Immature natural killer cell (primary cell): ENCODE results near the gene IGSF11. TPM values are rescaled to one million over a fixed set of nuclear protein-coding genes. Genes with fewer than 3 reads are reported as not detected.

Source experiments
- DNase-seq, 3 donors: peaks; one replicate each; pipeline ENCODE4 v3.0.0; 2022; ENCODE audit warnings: mixed read lengths in 1 of 3
- H3K27ac Mint-ChIP-seq, 6 donors: one replicate each; pipeline ENCODE4 v1.8.0; 2020; ENCODE audit warnings: mixed read lengths in 6 of 6, mild to moderate bottlenecking in 5 of 6, inconsistent platforms in 4 of 6, moderate library complexity in 3 of 6
- H3K27me3 Mint-ChIP-seq, 3 donors: one replicate each; pipeline ENCODE4 v1.8.0; 2020 to 2021; ENCODE audit warnings: low read depth in 3 of 3, mild to moderate bottlenecking in 3 of 3, mixed read lengths in 3 of 3, moderate library complexity in 3 of 3, inconsistent platforms in 1 of 3
- H3K36me3 Mint-ChIP-seq, 3 donors: one replicate each; pipeline ENCODE4 v1.8.0; 2020; ENCODE audit warnings: mixed read lengths in 3 of 3, inconsistent platforms in 2 of 3, mild to moderate bottlenecking in 2 of 3
- H3K4me1 Mint-ChIP-seq, 2 donors: one replicate each; pipeline ENCODE4 v1.8.0; 2020; ENCODE audit warnings: inconsistent platforms in 2 of 2, mild to moderate bottlenecking in 2 of 2, mixed read lengths in 2 of 2, moderate library complexity in 1 of 2
- H3K4me3 Mint-ChIP-seq, 5 donors: one replicate each; pipeline ENCODE4 v1.8.0; 2020; ENCODE audit warnings: mild to moderate bottlenecking in 5 of 5, mixed read lengths in 5 of 5, inconsistent platforms in 3 of 5, moderate library complexity in 3 of 5
- H3K9me3 Mint-ChIP-seq, 6 donors: one replicate each; pipeline ENCODE4 v1.8.0; 2020; ENCODE audit warnings: mild to moderate bottlenecking in 6 of 6, mixed read lengths in 6 of 6, inconsistent platforms in 4 of 6, moderate library complexity in 3 of 6
- polyA plus RNA-seq, 3 donors: library from polyadenylated mRNA; unstranded; fragments of 300-500 nt; fragmentation: Illumina TruSeq; gene quantifications; one replicate each; pipeline ENCODE4 v1.2.3, GENCODE V29; 2021

IGSF11 gene
- polyA plus RNA-seq, 3 donors from 2014 or later: not detected

- Mint-ChIP-seq H3K9me3 (no peaks in the 10 kb centered on the region), H3K27me3 (peaks cover 0 to 10% (median 0%) of the 10 kb centered on the region in 3 donors), H3K27ac (no peak overlapping the region), H3K4me1 (no peaks in the 10 kb centered on the region), H3K36me3 (no peaks in the 10 kb centered on the region), H3K4me3 (no peak overlapping the region)
- no peak for DNase-seq
Measured at GRCh38 chr3:118932822-118933558, 101.7 kb downstream of the IGSF11 start.

GRCh38 chr3:118931996-118932395 lies 102.7 kb downstream of the IGSF11 start:
- DNase-seq: no peak
- no peak overlapping the region for H3K4me3 Mint-ChIP-seq
- no peaks in the 10 kb centered on the region for H3K36me3 Mint-ChIP-seq
- no peaks in the 10 kb centered on the region for H3K4me1 Mint-ChIP-seq
- no peak overlapping the region for H3K27ac Mint-ChIP-seq
- H3K27me3 Mint-ChIP-seq: peaks cover 0 to 10% (median 2%) of the 10 kb centered on the region in 3 donors
- no peaks in the 10 kb centered on the region for H3K9me3 Mint-ChIP-seq

GRCh38 chr3:118927449-118927848 lies 107.2 kb downstream of the IGSF11 start:
- Mint-ChIP-seq H3K27me3 (peaks cover 0 to 5% (median 2%) of the 10 kb centered on the region in 3 donors), H3K4me1 (no peaks in the 10 kb centered on the region), H3K27ac (no peak overlapping the region), H3K36me3 (no peaks in the 10 kb centered on the region), H3K9me3 (no peaks in the 10 kb centered on the region), H3K4me3 (no peak overlapping the region)
- no peak for DNase-seq

- Mint-ChIP-seq H3K36me3 (no peaks in the 10 kb centered on the region), H3K9me3 (peaks cover 0 to 9% (median 0%) of the 10 kb centered on the region in 6 donors), H3K27me3 (peaks cover 2 to 11% (median 5%) of the 10 kb centered on the region in 3 donors), H3K4me3 (no peak overlapping the region), H3K27ac (no peak overlapping the region), H3K4me1 (no peaks in the 10 kb centered on the region)
- no peak for DNase-seq
Measured at GRCh38 chr3:118912188-118912587, 122.5 kb downstream of the IGSF11 start.

GRCh38 chr3:118910332-118910731 lies 124.3 kb downstream of the IGSF11 start:
- Mint-ChIP-seq H3K36me3 (no peaks in the 10 kb centered on the region), H3K9me3 (peaks cover 0 to 10% (median 0%) of the 10 kb centered on the region in 6 donors), H3K4me1 (no peaks in the 10 kb centered on the region), H3K4me3 (no peak overlapping the region), H3K27me3 (peaks cover 2 to 15% (median 5%) of the 10 kb centered on the region in 3 donors), H3K27ac (no peak overlapping the region)
- DNase-seq: no peak

- H3K36me3 Mint-ChIP-seq: no peaks in the 10 kb centered on the region
- peaks cover 2 to 17% (median 5%) of the 10 kb centered on the region in 3 donors for H3K27me3 Mint-ChIP-seq
- H3K9me3 Mint-ChIP-seq: peaks cover 0 to 10% (median 0%) of the 10 kb centered on the region in 6 donors
- H3K4me1 Mint-ChIP-seq: no peaks in the 10 kb centered on the region
- no peak overlapping the region for H3K27ac Mint-ChIP-seq
- DNase-seq: no peak
- no peak overlapping the region for H3K4me3 Mint-ChIP-seq
Measured at GRCh38 chr3:118909763-118910162, 124.9 kb downstream of the IGSF11 start.

GRCh38 chr3:118907909-118908308 lies 126.7 kb downstream of the IGSF11 start:
- H3K36me3 Mint-ChIP-seq: no peaks in the 10 kb centered on the region
- no peak for DNase-seq
- H3K4me1 Mint-ChIP-seq: no peaks in the 10 kb centered on the region
- H3K9me3 Mint-ChIP-seq: peaks cover 0 to 3% (median 0%) of the 10 kb centered on the region in 6 donors
- H3K4me3 Mint-ChIP-seq: no peak overlapping the region
- H3K27me3 Mint-ChIP-seq: peaks cover 2 to 12% (median 5%) of the 10 kb centered on the region in 3 donors
- no peak overlapping the region for H3K27ac Mint-ChIP-seq

GRCh38 chr3:118900737-118901525 lies 133.7 kb downstream of the IGSF11 start:
- H3K4me1 Mint-ChIP-seq: no peaks in the 10 kb centered on the region
- H3K27ac Mint-ChIP-seq: no peak overlapping the region
- no peaks in the 10 kb centered on the region for H3K36me3 Mint-ChIP-seq
- H3K9me3 Mint-ChIP-seq: peaks cover 0 to 2% (median 0%) of the 10 kb centered on the region in 6 donors
- H3K4me3 Mint-ChIP-seq: no peak overlapping the region
- DNase-seq: no peak
- H3K27me3 Mint-ChIP-seq: peaks cover 1 to 10% (median 3%) of the 10 kb centered on the region in 3 donors

GRCh38 chr3:118890206-118890605 lies 144.4 kb downstream of the IGSF11 start:
- DNase-seq: no peak
- no peaks in the 10 kb centered on the region for H3K9me3 Mint-ChIP-seq
- H3K4me1 Mint-ChIP-seq: no peaks in the 10 kb centered on the region
- H3K27ac Mint-ChIP-seq: no peak overlapping the region
- H3K27me3 Mint-ChIP-seq: peaks cover 2 to 21% (median 3%) of the 10 kb centered on the region in 3 donors
- H3K4me3 Mint-ChIP-seq: no peak overlapping the region
- no peaks in the 10 kb centered on the region for H3K36me3 Mint-ChIP-seq

- H3K9me3 Mint-ChIP-seq: no peaks in the 10 kb centered on the region
- no peak for DNase-seq
- no peak overlapping the region for H3K27ac Mint-ChIP-seq
- no peak overlapping the region for H3K4me3 Mint-ChIP-seq
- peaks cover 2 to 18% (median 3%) of the 10 kb centered on the region in 3 donors for H3K27me3 Mint-ChIP-seq
- H3K4me1 Mint-ChIP-seq: no peaks in the 10 kb centered on the region
- no peaks in the 10 kb centered on the region for H3K36me3 Mint-ChIP-seq
Measured at GRCh38 chr3:118889691-118890090, 145.0 kb downstream of the IGSF11 start.

- Mint-ChIP-seq H3K9me3 (no peaks in the 10 kb centered on the region), H3K27ac (no peak overlapping the region), H3K36me3 (no peaks in the 10 kb centered on the region), H3K4me1 (no peaks in the 10 kb centered on the region), H3K27me3 (peaks cover 2 to 19% (median 3%) of the 10 kb centered on the region in 3 donors), H3K4me3 (no peak overlapping the region)
- no peak for DNase-seq
Measured at GRCh38 chr3:118886708-118887107, 147.9 kb downstream of the IGSF11 start.

- Mint-ChIP-seq H3K36me3 (no peaks in the 10 kb centered on the region), H3K4me1 (no peaks in the 10 kb centered on the region), H3K27me3 (peaks cover 0 to 16% (median 2%) of the 10 kb centered on the region in 3 donors), H3K27ac (no peak overlapping the region), H3K9me3 (no peaks in the 10 kb centered on the region), H3K4me3 (no peak overlapping the region)
- DNase-seq: peak; percentile 42 to 60 (median 43)
Measured at GRCh38 chr3:118884748-118885206, 149.9 kb downstream of the IGSF11 start.

GRCh38 chr3:118882353-118882947 lies 152.2 kb downstream of the IGSF11 start:
- DNase-seq: peak; percentile 39 to 55 (median 50)
- Mint-ChIP-seq H3K4me1 (no peaks in the 10 kb centered on the region), H3K27ac (no peak overlapping the region)

GRCh38 chr3:118868051-118868450 lies 166.6 kb downstream of the IGSF11 start:
- Mint-ChIP-seq H3K9me3 (peaks cover 2 to 14% (median 9%) of the 10 kb centered on the region in 6 donors), H3K4me3 (no peak overlapping the region), H3K27me3 (peaks cover 0 to 15% (median 8%) of the 10 kb centered on the region in 3 donors), H3K4me1 (no peaks in the 10 kb centered on the region), H3K36me3 (peaks cover 0 to 8% (median 0%) of the 10 kb centered on the region in 3 donors), H3K27ac (no peak overlapping the region)
- DNase-seq: no peak

More at GRCh38 chr3:118882353-118882947, 152.2 kb downstream of the IGSF11 start:
- Mint-ChIP-seq H3K36me3 (no peaks in the 10 kb centered on the region), H3K9me3 (no peaks in the 10 kb centered on the region), H3K27me3 (peaks cover 0 to 19% (median 6%) of the 10 kb centered on the region in 3 donors), H3K4me3 (no peak overlapping the region)
